ENCODE results near the gene CXXC1.

DNA sequence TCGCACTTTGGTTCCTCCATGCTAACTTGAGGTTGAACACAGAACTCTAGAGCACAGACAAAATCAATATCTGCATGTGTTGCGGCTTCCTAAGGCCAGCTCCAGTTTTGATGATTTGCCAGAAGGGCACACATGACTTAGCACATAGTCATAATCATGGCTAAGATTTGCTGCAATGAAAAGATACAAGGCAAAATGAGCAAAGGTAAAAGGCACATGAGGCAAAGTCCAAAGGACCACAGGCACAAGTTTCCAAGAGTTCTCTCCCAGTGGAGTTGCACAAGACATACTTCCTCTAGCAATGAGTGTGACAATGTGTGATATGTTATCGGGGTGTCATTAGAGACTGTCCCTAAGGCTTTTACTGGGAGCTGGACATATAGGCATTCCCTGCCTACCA is 24.2 kb upstream of the CXXC1 start:
- TF ChIP-seq EZH2 (IDR thresholded peaks at IDR 0.05; ENCODE audit: insufficient read depth, poor library complexity, severe bottlenecking) (no peak), EZH2phosphoT487 (IDR thresholded peaks at IDR 0.05; ENCODE audit: insufficient read depth, low read depth) (no peak)

Measured in GM23248 (cell line).